ENCODE results near the gene SIPA1L3. TPM values are rescaled to one million over a fixed set of nuclear protein-coding genes. Genes with fewer than 3 reads are reported as not detected.
"Not testable (repeated sequence)": the region's sequence is repeated elsewhere in the genome, so short reads cannot be mapped to it uniquely, and the experiment has no call there.

The SIPA1L3 gene, protein sequence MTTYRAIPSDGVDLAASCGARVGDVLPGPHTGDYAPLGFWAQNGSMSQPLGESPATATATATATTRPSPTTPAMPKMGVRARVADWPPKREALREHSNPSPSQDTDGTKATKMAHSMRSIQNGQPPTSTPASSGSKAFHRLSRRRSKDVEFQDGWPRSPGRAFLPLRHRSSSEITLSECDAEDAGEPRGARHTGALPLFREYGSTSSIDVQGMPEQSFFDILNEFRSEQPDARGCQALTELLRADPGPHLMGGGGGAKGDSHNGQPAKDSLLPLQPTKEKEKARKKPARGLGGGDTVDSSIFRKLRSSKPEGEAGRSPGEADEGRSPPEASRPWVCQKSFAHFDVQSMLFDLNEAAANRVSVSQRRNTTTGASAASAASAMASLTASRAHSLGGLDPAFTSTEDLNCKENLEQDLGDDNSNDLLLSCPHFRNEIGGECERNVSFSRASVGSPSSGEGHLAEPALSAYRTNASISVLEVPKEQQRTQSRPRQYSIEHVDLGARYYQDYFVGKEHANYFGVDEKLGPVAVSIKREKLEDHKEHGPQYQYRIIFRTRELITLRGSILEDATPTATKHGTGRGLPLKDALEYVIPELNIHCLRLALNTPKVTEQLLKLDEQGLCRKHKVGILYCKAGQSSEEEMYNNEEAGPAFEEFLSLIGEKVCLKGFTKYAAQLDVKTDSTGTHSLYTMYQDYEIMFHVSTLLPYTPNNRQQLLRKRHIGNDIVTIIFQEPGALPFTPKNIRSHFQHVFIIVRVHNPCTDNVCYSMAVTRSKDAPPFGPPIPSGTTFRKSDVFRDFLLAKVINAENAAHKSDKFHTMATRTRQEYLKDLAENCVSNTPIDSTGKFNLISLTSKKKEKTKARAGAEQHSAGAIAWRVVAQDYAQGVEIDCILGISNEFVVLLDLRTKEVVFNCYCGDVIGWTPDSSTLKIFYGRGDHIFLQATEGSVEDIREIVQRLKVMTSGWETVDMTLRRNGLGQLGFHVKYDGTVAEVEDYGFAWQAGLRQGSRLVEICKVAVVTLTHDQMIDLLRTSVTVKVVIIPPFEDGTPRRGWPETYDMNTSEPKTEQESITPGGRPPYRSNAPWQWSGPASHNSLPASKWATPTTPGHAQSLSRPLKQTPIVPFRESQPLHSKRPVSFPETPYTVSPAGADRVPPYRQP (N-terminal part only)
- polyA plus RNA-seq (ENCODE audit: insufficient read length in 12 of 12), result 10 to 100 TPM in 4 of 12 donors, 1 to 10 TPM in 7, not detected in 1; 6.8 to 24.9 (median 9.1) TPM
- long read RNA-seq, donor 1, transcript SIPA1L3-202 (3 exons, 608 nt), result major isoform, 7 of 15 reads
- long read RNA-seq, donor 1, partial matches to known transcripts, result 5 of 15 reads
- long read RNA-seq, donor 1, other reads (novel, unspliced or antisense), result 0 of 15 reads
- long read RNA-seq, donor 2, partial matches to known transcripts, result 0 of 1 reads
- long read RNA-seq, donor 2, other reads (novel, unspliced or antisense), result 0 of 1 reads
- long read RNA-seq, donor 3, result 0 reads
- long read RNA-seq, donor 4, result 0 reads
- long read RNA-seq, donor 5, partial matches to known transcripts, result 0 of 1 reads
- long read RNA-seq, donor 5, other reads (novel, unspliced or antisense), result 0 of 1 reads
- long read RNA-seq, donor 6, result 0 reads
- long read RNA-seq, donor 7, partial matches to known transcripts, result 0 of 1 reads
- long read RNA-seq, donor 7, other reads (novel, unspliced or antisense), result 0 of 1 reads
- long read RNA-seq, donor 8, partial matches to known transcripts, result 0 of 1 reads
- long read RNA-seq, donor 8, other reads (novel, unspliced or antisense), result 0 of 1 reads
- long read RNA-seq, donor 9, result 0 reads
- long read RNA-seq, donor 10, partial matches to known transcripts, result 0 of 1 reads
- long read RNA-seq, donor 10, other reads (novel, unspliced or antisense), result 0 of 1 reads
- long read RNA-seq, donor 11, result 0 reads

DNA sequence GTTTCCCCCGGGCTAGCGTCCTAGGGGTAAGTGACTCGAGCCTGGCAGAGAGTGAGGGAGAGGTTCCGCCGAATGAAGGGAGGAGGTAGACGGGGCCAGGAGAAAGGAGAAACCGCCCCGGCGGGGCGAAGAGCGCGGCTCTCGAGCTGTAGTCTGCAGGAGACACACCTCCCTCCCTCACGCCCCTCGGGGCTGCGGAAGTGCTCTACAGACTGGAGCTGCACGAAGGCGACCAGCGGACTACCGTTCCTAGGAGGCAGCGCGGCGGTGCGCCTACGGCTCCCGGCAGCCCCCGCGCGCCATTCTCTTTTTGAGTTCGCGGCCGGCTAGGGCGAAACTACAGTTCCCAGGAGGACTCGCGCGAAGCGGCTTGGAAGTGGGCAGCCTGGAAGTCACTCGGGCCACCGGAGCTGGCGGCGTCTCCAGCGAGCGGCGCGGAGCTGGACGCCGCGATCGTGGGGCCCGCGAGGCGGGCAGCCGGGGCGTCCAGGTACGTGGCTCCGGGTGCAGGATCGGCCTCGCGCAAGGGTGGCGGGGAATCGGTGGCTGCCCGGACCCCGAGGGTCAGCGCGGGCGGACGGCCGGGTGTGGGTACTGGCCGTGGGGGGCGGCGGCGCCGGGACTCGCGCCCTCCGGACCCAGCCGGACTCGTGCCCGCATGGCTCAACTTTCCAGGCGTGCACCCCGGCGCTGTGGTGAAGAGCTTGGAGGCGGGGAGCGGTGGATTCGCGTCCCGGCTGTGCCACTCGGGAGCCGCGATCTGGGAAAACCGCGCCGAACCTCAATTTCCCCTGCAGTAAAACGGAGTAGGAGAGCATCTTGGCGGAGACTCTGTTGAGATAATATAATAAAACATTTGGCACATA lies at the start of gene SIPA1L3:
Gene SIPA1L3 (plus strand): TSS at position 340 of the 866 bp plus-strand sequence. CDS start 174,358 bp downstream, outside the sequence.
- peak; percentile 95 for DNase-seq

DNA sequence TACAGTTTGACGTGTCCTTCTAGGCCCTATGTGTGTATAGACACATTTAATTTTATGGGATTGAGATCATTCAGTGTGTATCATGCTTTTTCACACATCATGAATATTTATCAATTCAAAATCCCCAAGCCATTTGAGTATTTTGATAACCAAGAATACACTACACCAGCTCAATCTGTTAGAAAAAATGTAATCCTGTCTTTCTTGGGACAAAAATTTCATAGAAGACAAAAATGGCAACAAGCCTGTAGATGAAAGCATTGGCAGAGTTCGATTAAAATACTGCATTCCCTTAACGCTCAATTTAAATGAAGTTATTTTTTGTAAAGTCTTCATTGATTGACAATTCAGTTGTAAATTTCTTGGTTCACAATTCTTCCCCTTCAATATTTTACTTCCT lies 42.5 kb upstream of the SIPA1L3 start:
- no peak for DNase-seq

DNA sequence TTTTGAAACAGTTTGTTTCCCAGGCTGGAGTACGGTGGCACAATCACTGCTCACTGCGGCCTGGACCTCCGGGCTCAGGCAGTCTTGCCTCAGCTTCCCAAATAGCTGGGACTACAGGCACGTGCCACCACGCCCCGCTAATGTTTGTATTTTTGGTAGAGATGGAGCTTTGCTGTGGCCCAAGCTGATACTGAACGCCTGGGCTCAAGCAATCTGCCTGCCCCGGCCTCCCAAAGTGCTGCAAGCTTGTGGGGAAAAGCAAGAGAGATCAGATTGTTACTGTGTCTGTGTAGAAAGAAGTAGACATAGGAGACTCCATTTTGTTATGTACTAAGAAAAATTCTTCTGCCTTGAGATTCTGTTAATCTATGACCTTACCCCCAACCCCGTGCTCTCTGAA lies 41.1 kb upstream of the SIPA1L3 start:
- not testable (repeated sequence) for DNase-seq

DNA sequence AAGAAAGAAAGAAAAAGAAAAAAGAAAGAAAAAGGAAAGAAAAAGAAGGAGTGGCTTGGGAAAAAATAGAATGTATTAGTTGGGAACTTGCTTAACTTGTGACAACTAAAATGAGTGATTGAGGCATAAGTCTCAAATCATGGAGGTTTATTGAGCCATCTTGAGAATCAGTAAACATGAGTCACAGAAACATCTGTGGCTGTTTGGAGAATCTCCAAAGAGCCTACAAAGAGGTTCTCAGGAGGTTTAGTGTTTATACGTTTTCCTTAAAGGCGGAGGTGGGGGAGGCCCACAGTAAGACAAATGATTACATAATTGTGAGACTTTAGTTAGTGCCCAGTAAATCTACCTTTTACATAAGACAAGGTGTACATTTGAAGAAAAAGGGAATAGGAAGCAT lies 39.2 kb upstream of the SIPA1L3 start:
- DNase-seq, result peak; percentile 48

DNA sequence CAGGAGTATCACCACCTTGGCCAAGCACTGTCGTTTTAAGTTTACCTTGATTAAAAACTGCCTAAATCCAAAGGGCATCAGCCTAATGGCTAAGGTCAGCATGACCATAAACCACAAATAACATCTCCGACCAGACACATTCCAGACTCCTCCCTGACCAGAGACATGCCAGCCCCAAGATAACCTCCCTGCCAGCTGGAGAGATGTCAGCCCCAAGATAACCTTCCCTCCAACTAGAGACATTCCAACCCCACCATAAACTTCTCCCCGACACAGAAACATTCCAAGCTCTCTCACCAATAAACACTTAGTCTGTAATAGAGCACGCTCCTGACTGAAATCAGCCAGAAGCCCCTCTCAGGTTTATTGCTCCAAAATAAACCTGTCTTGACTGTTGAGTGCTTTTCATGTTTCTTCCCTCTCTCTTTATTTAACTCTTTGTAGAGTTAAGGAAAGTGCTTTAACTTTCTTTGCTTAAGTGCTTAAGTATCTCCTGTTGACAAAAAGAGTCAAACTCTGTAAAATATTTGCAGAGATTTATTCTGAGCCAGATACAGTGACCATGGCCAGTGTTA lies 37.2 kb upstream of the SIPA1L3 start:
- DNase-seq, result no peak

DNA sequence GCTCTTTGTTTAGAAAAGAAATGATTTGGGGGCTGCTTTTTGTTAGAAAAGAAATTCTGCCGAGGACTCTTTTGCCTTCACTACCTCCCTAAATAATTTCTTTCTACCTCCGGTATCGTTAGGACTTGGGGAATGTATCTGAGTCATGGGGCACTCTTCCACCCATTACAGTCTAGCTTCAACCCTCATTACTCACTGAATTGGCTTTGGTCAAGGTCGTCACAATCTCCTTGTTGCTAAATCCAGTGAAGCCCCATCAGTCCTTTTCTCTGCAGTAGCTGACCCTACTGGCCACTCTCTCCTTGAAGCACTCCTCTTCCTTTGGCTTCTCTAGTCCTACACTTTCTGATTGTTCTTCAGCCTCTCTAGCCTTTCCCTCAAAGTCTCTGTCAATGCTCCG lies 34.6 kb upstream of the SIPA1L3 start:
- DNase-seq, result no peak

DNA sequence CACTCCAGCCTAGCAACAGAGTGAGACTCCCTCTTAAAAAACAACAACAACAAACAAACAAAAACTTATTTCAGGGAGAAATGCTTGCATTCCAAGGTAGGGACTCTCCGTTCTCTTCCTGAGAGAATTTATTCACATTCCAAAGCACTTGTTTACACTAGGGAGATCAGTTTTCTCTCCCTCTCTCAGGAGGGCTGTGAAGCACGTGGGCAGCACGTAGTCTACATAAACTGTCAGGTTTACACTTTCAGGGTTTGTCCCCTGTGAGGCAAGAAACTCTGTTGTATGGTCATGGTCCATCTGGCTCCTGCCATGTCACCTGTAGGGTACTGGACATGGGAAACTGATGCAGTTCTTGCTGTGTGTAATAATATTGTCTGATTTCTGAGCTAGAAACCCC lies 32.2 kb upstream of the SIPA1L3 start:
- DNase-seq, result no peak

DNA sequence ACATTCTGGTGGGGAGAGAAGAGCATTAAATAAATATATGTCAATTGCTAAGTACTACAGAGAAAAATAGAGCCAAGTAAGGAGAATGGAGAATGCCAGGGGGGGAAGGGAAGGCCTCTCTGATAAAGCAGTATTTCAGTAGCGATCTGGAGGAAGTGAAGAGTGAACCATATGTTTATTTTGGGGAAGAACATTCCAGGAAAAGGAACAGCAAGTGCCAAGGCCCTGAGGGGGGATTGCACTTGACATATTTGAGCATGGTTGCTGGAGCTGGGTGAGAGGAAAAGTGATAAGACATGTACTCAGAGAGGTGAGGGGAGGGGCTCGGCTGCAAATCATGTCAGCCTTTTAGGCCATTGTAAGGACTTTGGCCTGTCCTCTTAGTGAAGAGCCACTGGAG lies 31.0 kb upstream of the SIPA1L3 start:
- DNase-seq, result no peak

DNA sequence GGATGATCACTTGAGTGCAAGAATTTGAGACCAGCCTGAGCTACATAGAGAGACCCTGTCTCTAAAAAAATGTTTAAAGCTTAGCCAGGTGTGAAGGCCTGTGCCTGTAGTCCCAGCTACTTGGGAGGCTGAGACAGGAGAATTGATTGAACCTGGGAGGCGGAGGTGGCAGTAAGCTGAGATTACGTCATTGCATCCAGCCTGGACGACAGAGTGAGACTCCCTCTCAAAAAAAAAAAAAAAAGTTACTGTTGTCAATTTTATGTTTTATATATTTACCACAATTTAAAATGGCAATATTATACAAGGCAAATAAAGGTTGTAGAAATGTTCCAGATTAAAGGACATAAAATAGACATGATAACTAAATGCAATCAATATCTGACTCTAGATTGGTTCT lies 29.9 kb upstream of the SIPA1L3 start:
- no peak for DNase-seq

DNA sequence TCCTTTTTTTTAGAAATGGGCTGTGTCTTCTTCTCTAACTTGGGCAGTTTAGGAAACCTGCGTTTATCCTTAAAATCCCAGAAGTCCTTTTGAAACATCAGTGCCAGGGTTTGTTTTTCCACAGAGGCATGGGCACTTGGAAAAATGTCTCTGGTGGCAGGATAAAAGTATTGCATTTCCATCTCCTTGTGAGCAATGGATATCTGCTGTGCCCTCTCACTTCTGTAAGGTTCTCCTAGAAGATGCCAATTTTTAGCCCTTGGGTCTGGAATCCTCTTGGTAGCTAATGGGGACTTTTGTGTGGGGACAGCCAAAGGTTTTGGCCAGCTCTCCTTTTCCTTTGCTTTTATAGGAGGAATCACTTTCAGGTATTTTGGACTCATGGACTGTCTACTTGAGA lies 21.6 kb upstream of the SIPA1L3 start:
- DNase-seq, result no peak

DNA sequence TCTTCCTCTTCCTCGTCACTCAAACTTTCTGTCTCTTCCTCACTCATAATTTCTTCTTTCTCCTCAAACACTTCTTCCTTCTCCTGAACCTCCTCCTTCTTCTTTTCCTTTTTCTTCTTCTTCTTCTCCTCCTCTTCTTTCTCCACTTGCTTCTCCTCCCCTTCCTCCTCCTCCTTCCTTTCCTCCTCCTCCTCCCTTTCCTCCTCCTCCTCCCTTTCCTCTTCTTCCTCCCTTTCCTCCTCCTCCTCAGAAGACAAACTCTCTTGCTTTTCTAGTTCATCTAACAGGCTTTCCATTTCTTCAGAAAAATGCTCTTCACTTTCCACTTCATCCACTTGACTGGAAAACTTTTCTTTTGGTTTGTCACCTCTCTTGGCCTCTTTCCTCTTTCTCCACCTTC lies 20.4 kb upstream of the SIPA1L3 start:
- DNase-seq, result no peak

DNA sequence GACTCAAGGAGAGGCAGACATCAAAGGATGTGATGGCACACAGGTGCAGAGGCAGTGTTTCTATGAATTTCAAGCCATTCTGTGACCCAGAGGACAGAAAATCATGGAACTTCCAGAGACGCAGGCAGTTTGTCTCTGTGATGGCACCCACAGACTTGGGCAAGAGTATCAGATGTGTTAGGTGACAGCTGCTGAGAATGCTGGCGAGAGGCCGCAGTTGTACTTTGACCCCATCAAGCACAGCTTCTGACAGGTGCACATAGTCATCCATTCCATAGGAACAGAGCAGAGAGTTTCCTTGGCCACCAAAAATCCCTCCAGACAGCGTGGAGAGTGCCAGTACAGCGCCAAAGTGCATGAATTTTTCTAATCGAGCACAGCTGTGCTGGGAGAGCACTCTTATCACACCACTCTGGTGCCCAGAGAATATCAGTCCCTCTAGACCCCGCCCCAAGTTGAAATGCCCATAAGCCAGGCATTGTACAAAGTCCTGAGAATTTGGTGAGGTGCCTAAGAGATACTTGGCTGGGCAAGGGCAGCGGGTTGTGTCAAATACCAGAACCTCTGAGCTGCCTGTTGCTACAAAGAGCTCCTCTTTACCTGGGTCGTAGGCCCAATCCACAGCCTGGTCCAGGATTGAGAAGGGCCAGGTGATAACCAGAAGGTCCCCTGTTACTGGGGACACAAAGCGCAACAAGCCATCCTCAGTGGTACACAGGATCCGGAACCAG lies 13.0 kb upstream of the SIPA1L3 start:
- DNase-seq, result no peak

DNA sequence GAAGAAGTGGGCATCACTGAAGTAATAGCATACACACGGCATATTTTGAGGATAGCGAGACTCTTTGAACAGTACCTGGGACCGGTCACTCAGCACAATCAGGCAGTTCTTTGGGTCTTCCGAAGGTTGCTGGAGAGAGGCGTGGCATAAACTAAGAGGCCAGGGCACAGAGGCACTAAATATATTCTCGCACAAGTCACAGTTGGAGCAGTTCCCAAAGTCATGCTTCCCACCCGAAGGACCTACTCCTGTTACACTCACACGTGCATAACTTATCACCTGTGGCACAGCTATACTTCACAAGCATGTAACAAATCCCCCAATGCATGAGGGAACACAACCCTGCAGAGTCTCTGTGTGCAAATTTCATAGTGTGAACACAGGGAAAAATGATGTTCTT lies 10.8 kb upstream of the SIPA1L3 start:
- no peak for DNase-seq

DNA sequence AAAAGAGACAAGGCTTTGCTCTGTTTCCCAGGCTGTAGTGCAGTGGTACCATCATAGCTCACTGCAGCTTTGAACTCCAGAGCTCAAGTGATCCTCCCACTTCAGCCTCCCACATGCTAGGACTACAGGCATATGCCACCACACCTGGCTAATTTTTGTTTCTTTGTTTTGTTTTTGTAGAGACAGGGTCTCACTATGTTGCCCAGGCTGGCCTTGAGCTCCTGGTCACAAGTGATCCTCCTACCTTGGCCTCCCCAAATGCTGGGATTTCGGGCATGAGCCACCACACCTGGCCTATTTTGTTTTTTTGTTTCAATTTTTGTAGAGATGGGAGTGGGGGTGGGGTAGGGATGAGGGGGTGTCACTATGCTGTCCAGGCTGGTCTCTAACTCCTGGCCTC lies 7.6 kb upstream of the SIPA1L3 start:
- no peak for DNase-seq

DNA sequence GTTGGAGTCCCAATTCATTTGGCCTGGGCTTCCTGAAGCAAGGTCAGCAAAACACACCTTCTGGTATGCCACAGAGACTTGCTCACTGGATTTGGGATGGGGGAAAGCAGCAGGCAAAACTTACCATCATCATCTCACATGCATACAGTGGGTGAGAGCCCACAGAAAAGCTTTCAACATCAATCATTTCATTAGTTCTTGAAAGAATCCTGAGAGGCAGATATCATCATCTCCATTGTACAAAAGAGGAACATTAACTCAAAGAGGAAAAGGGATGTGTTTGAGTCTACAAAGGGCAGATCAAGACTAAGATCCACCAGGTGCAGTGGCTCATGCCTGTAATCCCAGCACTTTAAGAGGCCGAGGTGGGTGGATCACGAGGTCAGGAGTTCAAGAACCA lies 7.0 kb upstream of the SIPA1L3 start:
- DNase-seq, result no peak

DNA sequence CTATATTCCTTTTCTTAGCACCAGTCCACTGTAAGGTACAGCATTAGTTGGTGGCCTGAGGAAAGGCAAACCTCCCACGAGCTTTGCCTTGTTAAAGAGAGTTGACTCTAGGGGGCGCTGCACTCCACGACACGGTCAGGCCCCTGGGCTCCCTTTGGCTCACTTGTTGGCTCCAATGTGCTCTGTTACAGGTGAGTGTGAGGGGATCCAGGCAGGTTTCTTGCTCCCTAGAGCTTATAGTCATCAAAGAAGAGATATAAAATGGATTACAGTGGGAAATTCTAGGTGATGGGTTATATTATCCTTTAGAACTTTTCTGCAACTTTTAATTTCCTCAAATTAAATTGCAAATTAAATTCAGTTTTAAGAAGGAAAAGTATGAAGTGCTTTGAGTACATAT lies 4.3 kb upstream of the SIPA1L3 start:
- DNase-seq, result peak; percentile 72

DNA sequence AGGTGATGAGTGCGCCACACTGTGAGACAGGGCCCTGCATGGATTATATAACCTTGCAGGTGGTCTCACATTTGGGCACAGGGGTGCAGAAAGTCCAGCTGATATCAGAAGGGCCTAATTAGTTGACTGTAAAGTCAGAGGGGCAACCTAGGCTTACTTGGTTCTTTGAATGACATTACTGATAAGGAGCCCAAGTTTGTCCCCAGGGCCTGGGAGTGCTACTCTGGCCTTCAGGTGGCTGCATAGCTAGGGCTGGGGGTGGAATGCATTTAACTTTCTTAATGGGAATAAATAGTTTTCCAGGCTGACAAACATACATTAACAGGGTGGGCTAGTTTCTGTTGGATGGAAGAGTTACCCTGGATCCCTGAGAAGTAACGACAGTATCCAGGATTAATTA lies 3.9 kb upstream of the SIPA1L3 start:
- DNase-seq, result no peak
